GM13976 (cell line): ENCODE data around the gene RHEX.

Experiments used
- DNase-seq: peaks from one replicate; pipeline ENCODE4 v3.0.0; 2012; ENCODE audit warnings: low spot score
- CTCF ChIP-seq: IDR thresholded peaks from 2 replicates; pipeline ENCODE4 v1.5.1; 2012; ENCODE audit warnings: borderline replicate concordance, mild to moderate bottlenecking; ENCODE audit not compliant: insufficient read depth; ENCODE audit errors: extremely low read depth, missing control alignments, control extremely low read depth
- in situ Hi-C: fragments of 300-500 bp; cut with MboI; formaldehyde crosslinking; loops from one replicate; pipeline ENCODE4 v1.12.0; 2022; ENCODE audit warnings: low sequenced_read_pairs, mixed read lengths, inconsistent platforms; ENCODE audit not compliant: unreplicated experiment

The RHEX gene

GRCh38 chr1:206116191-206116872 lies 63.4 kb downstream of the RHEX start:
- TF ChIP-seq CTCF, result no peak
- in situ Hi-C loops, result loop anchor here (10.0 to 25.0 kb wide), 2 partner anchors 112 to 329 kb away; partner anchors contain the start of genes RAB29 and RAB7B
- no peak for DNase-seq

- in situ Hi-C loops, result loop anchor here (10.0 to 25.0 kb wide), 2 partner anchors 112 to 330 kb away; partner anchors contain the start of genes RAB29 and RAB7B
- no peak for DNase-seq
- no peak for TF ChIP-seq CTCF
These were observed 63.8 kb downstream of the RHEX start for GRCh38 chr1:206116873-206117150.

- DNase-seq, result peak; percentile 48
- in situ Hi-C loops, result loop anchor here (10.0 to 25.0 kb wide), 2 partner anchors 113 to 330 kb away; partner anchors contain the start of genes RAB29 and RAB7B
- TF ChIP-seq CTCF, result no peak
These were observed 64.4 kb downstream of the RHEX start, which contains the start of gene AVPR1B for GRCh38 chr1:206117151-206117948. Gene AVPR1B, minus strand, starts transcription at chr1:206117388. Its CDS starts 498 bp downstream, at chr1:206116890.

GRCh38 chr1:206120406-206120805 lies 67.4 kb downstream of the RHEX start:
- DNase-seq, result no peak
- no peak for TF ChIP-seq CTCF
- in situ Hi-C loops, result loop anchor here (25.0 kb wide), 1 partner anchor 333 kb away; the partner anchor contains the start of gene RAB29

GRCh38 chr1:206121269-206121668 lies 68.3 kb downstream of the RHEX start:
- in situ Hi-C loops, result loop anchor here (25.0 kb wide), 1 partner anchor 334 kb away; the partner anchor contains the start of gene RAB29
- TF ChIP-seq CTCF, result no peak
- no peak for DNase-seq

- no peak for TF ChIP-seq CTCF
- DNase-seq, result no peak
- in situ Hi-C loops, result loop anchor here (25.0 kb wide), 1 partner anchor 335 kb away; the partner anchor contains the start of gene RAB29
These were observed 69.7 kb downstream of the RHEX start for GRCh38 chr1:206122686-206123085.
